NCI-H146 (cell line): Measurements from ENCODE around the gene ZNF491.
"Not testable (repeated sequence)": the region's sequence is repeated elsewhere in the genome, so short reads cannot be mapped to it uniquely, and the experiment has no call there.

ENCODE experiments used
- DNase-seq: peaks from one replicate; lab custom pipeline; 2025; lab: John Stamatoyannopoulos, UW

The ZNF491 gene

DNA sequence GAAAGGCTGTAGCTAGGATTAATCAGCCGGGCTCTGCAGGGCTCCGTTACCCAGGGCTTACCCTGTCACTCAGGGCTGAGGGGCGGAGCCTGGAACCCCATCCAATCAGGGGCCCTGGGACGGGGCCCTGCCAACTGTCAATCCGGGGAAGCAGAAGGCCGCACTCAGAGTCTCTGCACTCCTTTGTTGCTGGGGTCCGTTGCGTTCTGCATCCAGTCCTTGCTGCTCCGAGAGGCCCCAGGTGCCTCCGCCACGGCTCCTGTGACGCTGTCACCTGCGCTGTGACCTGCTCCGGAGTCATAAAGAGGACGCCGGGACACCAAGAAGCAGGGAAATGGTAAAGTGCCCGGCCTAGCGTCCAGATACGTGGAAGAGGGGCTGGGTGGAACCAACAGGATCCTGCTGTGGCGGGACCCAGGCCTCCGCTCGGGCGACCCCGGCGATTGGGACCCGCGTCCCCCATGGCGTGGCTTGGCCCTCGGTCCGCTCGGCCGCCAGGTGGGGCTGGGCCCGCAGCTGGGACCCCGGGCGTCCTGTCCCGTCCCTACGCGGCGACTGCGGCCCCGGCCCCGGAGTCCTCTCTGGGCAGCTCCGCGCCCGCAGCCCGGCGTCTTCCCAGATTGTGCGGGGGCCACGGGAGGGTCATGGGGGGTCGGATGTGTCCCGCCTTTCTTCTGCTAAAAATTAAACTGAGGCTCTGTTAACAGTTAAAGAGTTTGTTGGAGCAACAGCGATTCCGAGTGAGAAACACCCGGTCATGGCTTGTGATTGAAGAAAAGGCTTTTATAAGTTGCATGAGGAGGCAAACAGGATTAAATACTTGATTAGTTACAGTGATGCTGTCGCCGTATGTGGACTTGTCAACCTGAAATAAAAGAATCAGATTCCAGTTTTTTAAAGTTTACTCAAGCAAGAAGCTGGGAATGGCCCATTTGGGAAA lies at the start of gene ZNF491:
ZNF491 (plus strand) TSS at position 133 of the 940 bp plus-strand sequence. CDS start 7,431 bp downstream, outside the sequence.
- peak; percentile 98 for DNase-seq

DNA sequence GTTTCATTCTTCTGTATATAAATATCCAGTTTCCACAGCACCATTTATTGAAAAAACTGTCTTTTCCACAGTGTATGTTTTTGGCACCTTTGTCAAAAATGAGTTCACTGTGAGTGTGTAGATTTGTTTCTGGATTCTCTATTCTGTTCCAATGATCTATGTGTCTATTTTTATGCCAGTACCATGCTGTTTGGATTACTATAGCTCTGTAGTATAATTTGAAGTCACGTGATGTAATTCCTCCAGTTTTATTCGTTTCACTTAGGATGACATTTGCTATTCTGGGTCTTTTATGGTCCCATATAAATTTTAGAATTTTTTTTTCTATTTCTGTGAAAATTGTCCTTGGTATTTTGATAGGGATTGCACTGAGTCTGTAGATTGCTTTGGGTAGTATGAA lies 48.6 kb upstream of the ZNF491 start:
- DNase-seq = no peak

DNA sequence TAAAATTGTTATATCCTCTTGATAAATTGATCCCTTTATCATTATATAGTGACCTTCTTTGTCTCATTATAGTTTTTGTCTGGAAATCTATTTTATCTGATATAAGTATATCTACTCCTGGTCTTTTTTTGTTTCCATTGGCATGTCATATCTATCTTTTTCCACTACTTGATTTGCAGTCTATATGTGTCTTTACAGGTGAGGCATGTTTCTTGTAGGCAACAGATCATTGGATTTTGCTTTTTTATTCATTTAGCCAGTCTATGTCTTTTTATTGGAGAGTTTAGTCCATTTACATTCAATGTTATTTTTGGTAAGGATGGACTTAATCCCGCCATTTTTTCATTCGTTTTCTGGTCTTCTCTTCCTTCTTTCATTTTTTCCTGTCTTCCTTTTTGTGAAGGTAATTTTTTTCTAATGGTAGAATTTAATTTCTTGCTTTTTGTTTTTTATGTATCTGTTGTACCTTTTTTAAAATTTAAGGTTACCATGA lies 46.0 kb upstream of the ZNF491 start:
- DNase-seq = no peak

DNA sequence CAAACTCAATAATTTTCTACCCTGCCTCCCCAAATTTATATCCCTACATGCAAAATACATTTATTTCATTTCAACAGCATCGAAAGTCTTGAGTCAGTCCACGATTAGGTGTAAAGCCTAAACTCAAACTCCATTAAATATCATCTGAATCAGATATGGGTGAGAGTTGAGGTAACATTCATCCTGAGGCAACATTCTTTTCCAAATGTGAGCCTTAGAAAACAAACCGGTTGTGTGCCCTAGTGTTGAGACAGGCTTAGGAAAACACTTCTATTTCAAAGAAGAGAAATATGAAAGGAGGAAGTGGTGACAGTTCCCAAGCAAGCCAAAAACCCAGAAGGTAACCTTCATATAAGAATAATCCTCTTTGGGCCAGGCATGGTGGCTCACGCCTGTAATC lies 43.7 kb upstream of the ZNF491 start:
- DNase-seq = no peak

DNA sequence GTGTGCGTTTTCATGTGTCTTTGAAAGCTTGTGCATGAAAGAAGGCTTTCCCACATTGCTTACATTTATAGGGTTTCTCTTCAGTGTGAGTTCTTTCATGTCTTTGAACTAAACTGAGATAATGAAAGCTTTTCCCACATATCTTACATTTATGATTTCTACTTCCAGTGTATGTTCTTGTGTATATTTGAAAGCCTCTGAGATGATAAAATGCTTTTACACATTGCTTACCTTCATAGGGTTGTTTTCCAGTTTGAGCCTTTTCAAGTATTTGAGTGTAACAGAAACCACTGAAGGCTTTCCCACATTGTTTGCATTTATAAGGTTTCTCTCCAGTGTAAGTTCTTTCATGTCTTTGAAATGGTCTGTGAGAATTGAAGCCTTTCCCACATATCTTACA lies 41.4 kb upstream of the ZNF491 start:
- no peak for DNase-seq

DNA sequence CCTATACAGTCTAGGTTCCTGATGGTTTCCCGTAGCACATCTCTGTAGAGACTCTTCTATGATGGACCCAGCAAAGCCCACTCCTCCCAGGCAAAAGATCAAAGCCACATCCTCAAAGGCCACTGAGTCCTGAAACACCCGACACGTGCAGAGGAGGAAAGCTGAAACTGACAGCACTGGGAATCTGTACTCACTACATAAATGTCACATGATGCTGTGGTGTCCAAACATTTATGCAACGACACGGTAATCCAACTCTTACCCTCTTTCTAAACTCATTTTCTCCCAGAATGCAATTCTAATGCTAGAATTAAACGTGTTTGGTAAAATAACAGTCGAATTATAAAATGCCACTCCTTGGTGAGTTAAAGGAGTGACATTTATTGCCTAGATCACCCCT lies 38.5 kb upstream of the ZNF491 start:
- no peak for DNase-seq

DNA sequence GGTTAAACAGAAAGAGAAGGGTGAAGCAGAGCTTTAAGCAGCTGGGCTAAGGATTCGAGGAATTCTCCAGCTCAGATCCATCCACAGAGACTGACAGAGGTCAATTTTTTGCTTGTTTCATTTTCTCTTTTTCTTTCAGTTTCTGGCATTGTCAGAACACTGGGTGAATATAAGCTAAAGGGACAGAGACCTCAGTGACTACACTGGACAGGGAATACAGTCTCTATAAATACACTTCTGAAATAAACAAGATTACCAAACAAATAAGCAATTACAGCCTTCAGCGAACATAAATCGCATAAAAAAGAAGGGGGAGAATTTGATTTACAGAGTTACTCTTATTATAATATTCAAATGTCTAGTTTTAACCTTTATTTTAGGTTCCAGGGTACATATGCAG lies 35.2 kb upstream of the ZNF491 start:
- DNase-seq = no peak

DNA sequence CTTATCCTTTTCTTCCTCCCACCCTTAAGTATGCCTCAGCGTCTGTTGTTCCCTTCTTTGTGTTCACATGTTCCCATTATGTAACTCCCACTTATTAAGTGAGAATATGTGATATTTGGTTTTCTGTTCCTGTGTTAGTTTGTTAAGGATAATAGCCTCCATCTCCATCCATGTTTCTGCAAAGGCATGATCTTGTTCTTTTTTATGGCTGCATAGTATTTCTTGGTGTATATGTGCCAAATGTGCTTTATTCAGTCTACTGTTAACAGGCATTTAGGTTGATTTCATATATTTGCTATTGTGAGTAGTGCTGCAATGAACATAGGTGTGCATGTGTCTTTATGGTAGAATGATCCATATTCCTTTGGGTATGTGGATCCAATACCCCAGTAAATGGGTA lies 34.7 kb upstream of the ZNF491 start:
- DNase-seq = no peak

DNA sequence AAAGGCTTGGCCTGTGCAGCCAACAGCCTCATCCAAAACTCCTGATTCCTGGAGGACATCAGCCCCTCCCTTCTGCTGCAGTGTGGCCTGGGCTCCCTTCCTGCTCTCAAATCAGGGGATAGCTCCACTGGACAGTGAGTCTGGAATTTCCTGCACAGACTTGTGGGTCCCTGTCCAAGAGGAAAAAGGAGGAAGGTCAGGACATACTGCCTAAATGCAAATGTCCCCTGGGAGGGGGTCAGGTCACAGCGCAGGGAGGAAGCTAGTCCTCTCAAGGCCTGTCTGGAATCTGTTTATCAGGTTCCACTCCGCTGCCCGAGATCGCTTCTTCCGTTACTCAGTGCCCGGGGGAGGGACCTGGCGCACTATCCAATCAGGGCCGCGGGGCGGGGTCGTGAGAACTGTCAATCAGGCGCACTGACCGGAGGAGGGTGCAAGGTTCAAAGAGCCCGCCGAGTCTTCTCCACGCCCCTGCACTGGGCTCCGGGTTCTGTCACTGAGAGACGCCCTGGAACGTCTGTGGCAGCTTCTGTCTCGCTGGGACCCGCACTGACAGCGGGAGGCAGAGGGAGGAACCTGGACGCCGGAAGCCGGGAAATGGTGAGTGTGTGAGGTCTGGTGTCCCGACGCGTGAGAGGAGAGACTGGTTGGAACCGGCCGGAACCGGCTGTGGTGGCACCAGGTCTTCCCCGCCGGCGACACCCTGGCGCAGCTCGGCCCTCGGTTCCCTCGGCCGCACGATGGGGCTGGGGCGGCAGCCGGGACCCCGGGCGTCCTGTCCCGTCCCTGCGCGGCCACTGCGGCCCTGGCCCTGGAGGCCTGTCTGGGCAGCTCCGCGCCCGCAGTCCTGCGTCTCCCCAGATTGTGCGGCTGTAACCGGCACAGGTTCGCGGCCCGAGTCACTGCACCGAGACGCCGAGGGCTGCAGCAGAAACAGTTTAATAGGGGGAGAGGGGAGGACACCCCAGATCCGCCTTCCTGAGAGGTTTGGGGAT lies 31.4 kb upstream of the ZNF491 start, which contains the start of gene ZNF441:
ZNF441 (plus strand) TSS at position 404 of the 995 bp plus-strand sequence; CDS start at position 598, 194 bp downstream.
- DNase-seq = peak; percentile 98

DNA sequence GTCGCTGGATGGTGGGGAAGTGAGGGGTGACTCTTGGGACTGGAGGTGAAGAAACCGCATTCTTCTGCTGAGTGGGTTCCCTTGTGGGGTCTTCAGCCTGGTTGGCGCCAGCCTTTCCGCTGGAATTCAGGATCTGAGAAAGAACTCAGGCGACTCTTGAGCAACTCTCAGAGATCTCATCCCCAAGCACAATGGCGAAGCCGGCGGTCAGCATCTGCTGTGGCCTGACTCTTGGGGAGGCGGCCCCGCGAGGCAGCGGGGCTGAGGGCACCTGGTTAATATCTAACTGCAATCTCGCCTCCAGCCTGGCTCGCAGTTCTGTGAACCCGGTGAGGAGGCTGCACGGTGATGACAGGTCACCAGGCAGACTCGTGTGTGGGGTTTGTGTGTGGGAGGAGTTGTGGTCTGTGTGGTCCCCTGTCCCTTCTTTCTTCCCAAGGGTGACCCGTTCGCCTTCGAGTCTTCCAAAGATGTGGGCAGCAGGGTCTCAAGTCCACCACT lies 30.6 kb upstream of the ZNF491 start:
- peak; percentile 53 for DNase-seq

DNA sequence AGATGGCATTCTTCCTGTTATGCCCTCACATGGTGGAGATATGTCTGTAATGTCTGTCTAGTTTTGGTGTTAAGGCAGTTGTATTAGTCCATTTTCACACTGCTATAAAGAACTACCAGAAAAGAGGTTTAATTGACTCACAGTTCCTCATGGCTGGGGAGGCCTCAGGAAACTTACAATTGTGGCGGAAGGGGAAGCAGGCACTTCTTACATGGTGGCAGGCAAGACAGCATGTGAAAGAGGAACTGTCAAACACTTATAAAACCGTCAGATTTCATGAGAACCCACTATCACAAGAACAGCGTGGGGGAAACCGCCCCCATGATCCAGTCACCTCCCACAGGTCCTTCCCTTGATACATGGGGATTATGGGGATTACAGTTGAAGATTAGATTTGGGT lies 28.3 kb upstream of the ZNF491 start:
- DNase-seq = no peak

DNA sequence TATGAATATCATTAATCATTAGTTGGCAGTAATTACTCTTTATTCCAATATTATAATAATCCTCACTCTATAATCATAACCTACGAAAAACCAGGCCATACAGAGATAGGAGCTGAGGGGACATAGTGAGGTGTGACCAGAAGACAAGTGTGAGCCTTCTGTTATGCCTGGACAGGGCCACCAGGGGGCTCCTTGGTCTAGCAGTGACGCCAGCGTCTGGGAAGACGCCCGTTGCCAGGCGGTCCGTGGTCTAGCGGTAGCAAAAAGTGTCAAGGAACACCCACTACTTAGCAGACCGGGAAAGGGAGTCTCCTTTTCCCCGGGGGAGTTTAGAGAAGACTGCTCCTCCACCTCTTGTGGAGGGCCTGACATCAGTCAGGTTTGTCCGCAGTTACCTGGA lies 26.8 kb upstream of the ZNF491 start:
- not testable (repeated sequence) for DNase-seq

DNA sequence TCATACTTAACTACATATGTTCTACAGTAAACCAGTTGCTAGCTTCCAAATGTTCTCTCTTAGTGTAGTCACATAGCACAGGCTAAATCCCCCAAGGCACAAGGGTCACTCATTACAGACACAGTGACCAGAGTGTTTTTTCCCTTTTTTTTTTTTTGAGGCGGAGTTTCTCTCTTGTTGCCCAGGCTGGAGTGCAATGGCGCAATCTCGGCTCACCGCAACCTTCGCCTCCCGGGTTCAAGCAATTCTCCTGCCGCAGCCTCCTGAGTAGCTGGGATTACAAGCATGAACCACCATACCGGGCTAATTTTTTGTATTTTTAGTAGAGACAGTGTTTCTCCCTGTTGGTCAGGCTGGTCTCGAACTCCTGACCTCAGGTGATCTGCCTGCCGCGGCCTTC lies 21.7 kb upstream of the ZNF491 start:
- DNase-seq = not testable (repeated sequence)

DNA sequence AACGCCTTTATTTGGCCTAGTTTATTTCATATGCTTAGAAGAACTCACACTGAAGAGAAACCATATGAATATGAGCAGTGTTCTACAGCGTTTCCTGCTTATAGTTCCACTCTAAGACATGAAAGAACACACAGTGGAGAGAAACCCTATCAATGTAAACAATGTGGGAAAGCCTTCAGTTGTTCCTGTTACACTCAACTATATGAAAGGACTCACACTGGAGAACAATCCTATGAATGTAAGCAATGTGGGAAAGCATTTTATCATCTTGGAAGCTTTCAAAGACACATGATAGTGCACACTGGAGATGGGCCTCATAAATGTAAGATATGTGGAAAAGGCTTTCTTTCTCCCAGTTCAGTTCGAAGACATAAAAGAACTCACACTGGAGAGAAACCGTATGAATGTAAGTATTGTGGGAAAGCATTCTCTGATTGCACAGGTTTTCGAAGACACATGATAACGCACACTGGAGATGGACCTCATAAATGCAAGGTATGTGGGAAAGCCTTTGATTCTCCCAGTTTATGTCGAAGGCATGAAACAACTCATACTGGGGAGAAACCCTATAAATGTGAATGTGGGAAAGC lies 17.8 kb upstream of the ZNF491 start:
- DNase-seq = no peak

DNA sequence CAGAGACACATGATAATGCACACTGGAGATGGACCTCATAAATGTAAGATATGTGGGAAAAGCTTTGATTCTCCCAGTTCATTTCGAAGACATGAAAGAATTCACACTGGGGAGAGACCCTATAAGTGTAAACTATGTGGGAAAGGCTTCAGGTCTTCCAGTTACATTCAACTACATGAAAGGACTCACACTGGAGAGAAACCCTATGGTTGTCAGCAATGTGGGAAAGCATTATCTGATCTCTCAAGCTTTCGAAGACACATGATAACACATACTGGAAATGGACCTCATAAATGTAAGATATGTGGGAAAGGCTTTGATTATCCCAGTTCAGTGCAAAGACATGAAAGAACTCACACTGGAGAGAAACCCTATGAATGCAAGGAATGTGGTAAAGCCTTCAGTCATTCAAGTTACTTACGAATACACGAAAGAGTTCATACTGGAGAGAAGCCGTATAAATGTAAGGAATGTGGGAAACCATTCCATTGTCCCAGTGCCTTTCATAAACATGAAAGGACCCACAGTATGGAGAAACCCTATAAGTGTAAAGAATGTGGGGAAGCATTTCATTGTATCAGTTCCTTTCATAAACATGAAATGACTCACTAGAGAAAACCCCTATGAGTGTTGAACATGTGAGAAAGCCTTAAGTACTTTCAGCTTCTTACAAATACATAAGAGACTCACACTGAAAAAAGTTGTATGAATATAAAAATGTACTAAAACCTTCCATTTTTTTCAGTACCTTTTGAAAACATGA lies 16.8 kb upstream of the ZNF491 start:
- no peak for DNase-seq

DNA sequence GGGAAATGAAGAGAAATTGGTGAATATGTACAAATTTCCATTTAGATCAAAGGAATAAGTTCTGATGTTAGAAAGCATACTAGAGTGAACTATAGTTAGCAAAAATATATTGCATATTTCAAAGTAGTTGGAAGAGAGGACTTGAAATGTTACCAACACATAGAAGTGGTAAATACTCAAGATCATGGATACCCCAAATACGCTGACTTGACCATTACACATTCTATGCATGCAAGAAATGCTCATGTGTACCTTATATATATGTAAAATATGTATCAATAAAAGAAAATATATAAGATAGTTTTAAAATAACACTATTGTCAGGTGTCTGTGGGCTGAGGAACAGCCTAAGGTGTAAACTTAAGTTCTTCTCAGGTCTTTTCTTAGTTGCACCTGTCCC lies 14.6 kb upstream of the ZNF491 start:
- no peak for DNase-seq

DNA sequence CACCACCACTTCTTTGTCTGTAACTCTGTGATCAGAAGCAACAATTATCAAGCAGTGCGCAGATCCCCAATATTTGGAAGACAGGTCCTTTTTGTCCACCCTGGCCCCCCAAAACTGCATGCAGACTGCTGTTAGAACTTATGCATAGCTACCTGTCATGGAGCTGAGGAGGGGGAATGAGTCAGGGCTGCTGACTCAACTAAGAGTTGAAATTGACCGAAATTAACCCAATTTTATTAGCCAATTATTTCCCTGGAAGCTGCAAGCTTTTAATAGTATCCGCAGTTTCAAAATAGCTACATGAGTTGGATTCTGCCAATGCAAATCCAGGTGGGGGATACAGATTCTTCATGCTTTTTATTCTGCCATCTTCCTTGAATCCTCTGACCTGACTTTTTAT lies 14.0 kb upstream of the ZNF491 start:
- no peak for DNase-seq

DNA sequence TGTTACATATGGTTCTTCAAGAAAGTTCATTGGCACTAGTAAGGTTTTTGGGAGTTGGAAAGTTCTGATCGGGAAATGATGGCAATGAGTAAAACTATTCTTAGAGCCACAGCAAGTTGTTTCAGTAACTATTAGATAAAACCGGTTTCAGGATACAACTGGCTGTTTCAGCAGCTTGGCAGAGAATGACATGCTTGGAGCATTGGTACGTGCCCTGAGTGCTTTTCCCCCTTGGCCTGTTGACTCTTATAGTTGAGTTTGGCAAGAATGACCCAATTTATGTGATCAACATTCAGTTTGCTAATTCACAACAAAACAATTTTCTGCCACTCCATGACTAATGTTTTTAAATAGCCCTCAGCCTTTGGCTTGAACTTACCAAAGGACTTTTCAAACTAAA lies 10.8 kb upstream of the ZNF491 start:
- no peak for DNase-seq

DNA sequence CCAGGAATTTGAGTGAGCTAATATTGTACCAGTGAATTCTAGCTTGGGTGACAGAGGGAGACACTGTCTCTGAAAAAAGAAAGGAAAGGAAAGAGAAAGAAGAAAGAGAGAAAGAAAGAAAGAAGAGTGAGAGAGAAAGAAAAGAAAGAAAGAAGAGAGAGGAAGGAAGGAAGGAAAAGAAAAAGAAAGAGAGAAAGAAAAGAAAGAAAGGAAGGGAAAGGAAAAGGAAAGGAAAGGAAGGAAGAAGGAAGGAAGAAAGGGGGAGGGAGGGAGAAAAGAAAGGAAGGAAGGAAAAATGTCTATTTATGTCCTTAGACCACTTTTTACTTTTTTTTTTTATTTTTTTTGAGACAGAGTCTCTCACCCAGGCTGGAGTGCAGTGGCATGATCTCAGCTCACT lies 5.4 kb upstream of the ZNF491 start:
- DNase-seq = no peak

DNA sequence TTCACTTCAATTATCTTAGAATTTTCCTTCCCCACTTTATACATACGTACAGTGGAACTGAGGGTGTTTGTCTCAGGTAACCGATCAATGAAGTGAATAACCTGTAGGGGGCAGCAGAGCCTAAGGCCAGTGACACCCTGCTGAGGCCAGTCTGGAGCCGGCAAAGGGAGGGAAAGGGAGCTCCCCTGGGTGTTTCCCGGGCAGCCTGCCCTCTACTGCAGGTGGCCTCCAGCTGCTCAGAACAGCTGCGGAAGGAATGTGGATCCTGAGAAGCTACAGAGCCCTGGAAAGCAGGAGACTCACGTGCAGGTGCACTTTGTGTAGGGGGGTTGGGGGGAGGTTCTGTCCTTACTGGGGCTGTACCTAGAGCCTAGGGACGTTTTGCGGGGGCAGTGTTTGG lies 832 bp upstream of the ZNF491 start:
- peak; percentile 98 for DNase-seq
